Stomach (tissue), 19 donors: ENCODE data around the gene PLS1. TPM values are rescaled to one million over a fixed set of nuclear protein-coding genes. Genes with fewer than 3 reads are reported as not detected.
"Not testable (repeated sequence)": the region's sequence is repeated elsewhere in the genome, so short reads cannot be mapped to it uniquely, and the experiment has no call there.

Experiments
- DNase-seq, 2 donors: peaks; one replicate each; pipeline versions ENCODE4 v3.0.0 to v3.0.0-alpha.2; 2013 to 2019
- H3K27ac ChIP-seq, 5 donors: fragments of 200-600 bp in 4 of 5; sonication (generic) in 4 of 5; one replicate each; pipeline ENCODE4 v1.5.1; 2013 to 2019; ENCODE audit warnings: mild to moderate bottlenecking in 1 of 5, moderate library complexity in 1 of 5
- H3K27me3 ChIP-seq, 3 donors: fragments of 200-600 bp; sonication (generic); one replicate each; pipeline ENCODE4 v1.5.1; 2017 to 2019; ENCODE audit warnings: mixed run types in 1 of 3
- H3K36me3 ChIP-seq, 4 donors: fragments of 200-600 bp; sonication (generic); 1 replicate in 3 of 4; 2 replicates in 1 of 4; pipeline ENCODE4 v1.5.1; 2016 to 2019
- H3K4me1 ChIP-seq, 4 donors: fragments of 200-600 bp; sonication (generic); one replicate each; pipeline ENCODE4 v1.5.1; 2016 to 2019
- H3K4me3 ChIP-seq, 4 donors: fragments of 200-600 bp; sonication (generic) in 3 of 4; one replicate each; pipeline ENCODE4 v1.5.1; 2016 to 2019; ENCODE audit warnings: mild to moderate bottlenecking in 1 of 4
- H3K9me3 ChIP-seq, 4 donors: fragments of 200-600 bp; sonication (generic); one replicate each; pipeline ENCODE4 v1.5.1; 2016 to 2019
- EP300 ChIP-seq: sonication (generic); formaldehyde crosslinking; IDR thresholded peaks from one replicate; pipeline ENCODE4 v1.6.1; 2017; ENCODE audit warnings: antibody characterized with exemption
- POLR2A ChIP-seq, 4 donors: fragments of 450-650 bp; IDR thresholded peaks; one replicate each; pipeline ENCODE4 v1.6.1; 2016; ENCODE audit warnings: antibody characterized with exemption in 4 of 4, control low read depth in 2 of 4, mild to moderate bottlenecking in 1 of 4, moderate library complexity in 1 of 4
- POLR2AphosphoS5 ChIP-seq, 3 donors: sonication (generic); formaldehyde crosslinking; IDR thresholded peaks; one replicate each; pipeline ENCODE4 v1.6.1; 2016; ENCODE audit warnings: antibody characterized with exemption in 3 of 3
- WGBS, 5 donors: extraction: QIAGEN DNeasy Blood & Tissue Kit in 3 of 5; methylation state at CpG; one replicate each; pipeline versions ENCODE4 v1.1.5 to v1.1.7; 2013 to 2018; 5-methylcytosine and 5-hydroxymethylcytosine counted together
- intact Hi-C: fragments of 100-400 bp; cut with DNase I; formaldehyde crosslinking; loops from one replicate; pipeline ENCODE4 v1.15.1; 2023; ENCODE audit warnings: low total_unique reads
- long read RNA-seq, 10 donors: transcript quantifications; one replicate each; lab custom pipeline, GENCODE V29; 2026
- polyA plus RNA-seq, 3 donors: library from polyadenylated mRNA; stranded (reverse); fragments of 200-250 nt; gene quantifications; one replicate each; pipeline ENCODE4 v1.2.3, GENCODE V29; 2013
- total RNA-seq, 5 donors: library from RNA; depleted of rRNA; stranded (reverse); fragments of >200 nt; gene quantifications; one replicate each; pipeline versions ENCODE4 v1.1.0 to v1.2.3, GENCODE V29; 2014 to 2016
- TF ChIP-seq, protein P1 (sequence below), 7 experiments: fragments of 450-650 bp in 4 of 7; fragments of 200-600 bp in 3 of 7; sonication (generic) in 3 of 7; IDR thresholded peaks; one replicate each; pipeline ENCODE4 v1.5.1; 2016 to 2019; ENCODE audit warnings: antibody characterized with exemption in 7 of 7, control low read depth in 2 of 7, mild to moderate bottlenecking in 1 of 7
- donor health status: healthy with polysubstance abuse.
- donor health status: Bipolar disorder and iron deficiency.
- donor health status: healthy.

PLS1 gene, protein sequence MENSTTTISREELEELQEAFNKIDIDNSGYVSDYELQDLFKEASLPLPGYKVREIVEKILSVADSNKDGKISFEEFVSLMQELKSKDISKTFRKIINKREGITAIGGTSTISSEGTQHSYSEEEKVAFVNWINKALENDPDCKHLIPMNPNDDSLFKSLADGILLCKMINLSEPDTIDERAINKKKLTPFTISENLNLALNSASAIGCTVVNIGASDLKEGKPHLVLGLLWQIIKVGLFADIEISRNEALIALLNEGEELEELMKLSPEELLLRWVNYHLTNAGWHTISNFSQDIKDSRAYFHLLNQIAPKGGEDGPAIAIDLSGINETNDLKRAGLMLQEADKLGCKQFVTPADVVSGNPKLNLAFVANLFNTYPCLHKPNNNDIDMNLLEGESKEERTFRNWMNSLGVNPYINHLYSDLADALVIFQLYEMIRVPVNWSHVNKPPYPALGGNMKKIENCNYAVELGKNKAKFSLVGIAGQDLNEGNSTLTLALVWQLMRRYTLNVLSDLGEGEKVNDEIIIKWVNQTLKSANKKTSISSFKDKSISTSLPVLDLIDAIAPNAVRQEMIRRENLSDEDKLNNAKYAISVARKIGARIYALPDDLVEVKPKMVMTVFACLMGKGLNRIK
- 10 to 100 TPM; 12.5 to 79.1 (median 27.1) TPM for total RNA-seq
- polyA plus RNA-seq, result 10 to 100 TPM in 2 of 3 donors, 1 to 10 TPM in 1; 5.2 to 26.1 (median 10.1) TPM
- long read RNA-seq, donor 1, partial matches to known transcripts, result 10 of 12 reads
- long read RNA-seq, donor 1, other reads (novel, unspliced or antisense), result 0 of 12 reads
- long read RNA-seq, donor 2, transcript PLS1-202 (16 exons, 3,706 nt), result major isoform, 8 of 20 reads
- long read RNA-seq, donor 2, partial matches to known transcripts, result 12 of 20 reads
- long read RNA-seq, donor 2, other reads (novel, unspliced or antisense), result 0 of 20 reads
- long read RNA-seq, donor 3, partial matches to known transcripts, result 0 of 3 reads
- long read RNA-seq, donor 3, other reads (novel, unspliced or antisense), result 0 of 3 reads
- long read RNA-seq, donor 4, result 0 reads
- long read RNA-seq, donor 5, transcript PLS1-202 (16 exons, 3,706 nt), result major isoform, 6 of 6 reads
- long read RNA-seq, donor 5, partial matches to known transcripts, result 0 of 6 reads
- long read RNA-seq, donor 5, other reads (novel, unspliced or antisense), result 0 of 6 reads
- long read RNA-seq, donor 6, result 0 reads
- long read RNA-seq, donor 7, transcript PLS1-202 (16 exons, 3,706 nt), result major isoform, 6 of 11 reads
- long read RNA-seq, donor 7, partial matches to known transcripts, result 5 of 11 reads
- long read RNA-seq, donor 7, other reads (novel, unspliced or antisense), result 0 of 11 reads
- long read RNA-seq, donor 8, transcript PLS1-202 (16 exons, 3,706 nt), result major isoform, 6 of 6 reads
- long read RNA-seq, donor 8, partial matches to known transcripts, result 0 of 6 reads
- long read RNA-seq, donor 8, other reads (novel, unspliced or antisense), result 0 of 6 reads
- long read RNA-seq, donor 9, partial matches to known transcripts, result 0 of 3 reads
- long read RNA-seq, donor 9, other reads (novel, unspliced or antisense), result 0 of 3 reads
- long read RNA-seq, donor 10, partial matches to known transcripts, result 0 of 2 reads
- long read RNA-seq, donor 10, other reads (novel, unspliced or antisense), result 0 of 2 reads

DNA sequence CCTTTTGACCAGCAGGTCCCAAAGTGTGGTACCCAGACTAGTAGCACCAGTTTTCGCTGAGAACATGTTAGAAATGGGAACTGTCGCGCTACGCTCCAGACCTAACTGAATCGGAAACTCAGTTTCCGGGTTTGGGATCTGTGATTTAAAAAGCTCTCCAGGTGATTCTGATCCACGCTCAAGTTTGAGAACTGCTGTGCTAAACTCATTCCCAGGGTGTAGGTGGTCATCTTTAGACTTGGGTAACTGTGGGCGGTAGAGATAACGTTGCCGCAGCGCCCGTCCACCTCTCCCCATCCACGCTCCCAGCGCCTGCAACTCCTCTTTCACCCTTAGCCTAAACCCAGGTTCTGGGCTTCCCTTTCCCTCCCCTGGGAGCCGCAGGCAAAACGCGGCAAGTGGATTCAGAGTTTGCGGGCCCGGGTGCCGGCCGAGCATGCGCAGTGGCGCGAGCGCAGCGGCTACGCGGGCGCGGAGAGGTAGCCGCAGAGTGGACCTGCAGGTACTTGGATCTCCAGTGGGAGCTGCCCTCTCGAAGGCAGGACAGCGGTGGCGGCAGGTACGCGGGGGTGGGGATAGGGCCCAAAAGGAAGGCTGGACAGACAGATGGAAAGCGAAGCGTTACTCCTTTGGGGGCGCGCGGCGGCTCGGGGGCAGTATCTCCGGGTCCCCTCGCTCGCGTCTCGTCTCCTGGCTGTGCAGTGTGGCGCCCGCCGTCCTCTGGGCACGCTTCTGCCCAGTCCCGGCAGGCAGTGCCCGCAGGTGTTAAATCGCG, at the start of gene PLS1:
Gene PLS1, plus strand, starts transcription at position 443 of the 775 bp plus-strand sequence. CDS start 67,845 bp downstream, outside the sequence.
- intact Hi-C loops, result no loop called here
- H3K27me3 ChIP-seq, result no peaks in the 10 kb centered on the region
- DNase-seq, result peak; percentile 93 to 96
- H3K36me3 ChIP-seq, result no peaks in the 10 kb centered on the region
- no peaks in the 10 kb centered on the region for H3K9me3 ChIP-seq
- peak within 1 kb of the TSS; percentile 81 to 96 (median 86) for H3K27ac ChIP-seq
- peaks cover 0 to 39% (median 22%) of the 10 kb centered on the region in 4 donors for H3K4me1 ChIP-seq
- WGBS, 5 donors, result 0 to 1% (median 0%) methylated on average over 37 to 56 of the region's 56 CpGs
- TF ChIP-seq POLR2A (IDR thresholded peaks at IDR 0.05) (peak in 2 of 4 donors; percentile 42 to 64), POLR2AphosphoS5 (IDR thresholded peaks at IDR 0.05) (peak; percentile 79 to 92 (median 89)), EP300 (no peak)
- TF ChIP-seq, protein P1, sequence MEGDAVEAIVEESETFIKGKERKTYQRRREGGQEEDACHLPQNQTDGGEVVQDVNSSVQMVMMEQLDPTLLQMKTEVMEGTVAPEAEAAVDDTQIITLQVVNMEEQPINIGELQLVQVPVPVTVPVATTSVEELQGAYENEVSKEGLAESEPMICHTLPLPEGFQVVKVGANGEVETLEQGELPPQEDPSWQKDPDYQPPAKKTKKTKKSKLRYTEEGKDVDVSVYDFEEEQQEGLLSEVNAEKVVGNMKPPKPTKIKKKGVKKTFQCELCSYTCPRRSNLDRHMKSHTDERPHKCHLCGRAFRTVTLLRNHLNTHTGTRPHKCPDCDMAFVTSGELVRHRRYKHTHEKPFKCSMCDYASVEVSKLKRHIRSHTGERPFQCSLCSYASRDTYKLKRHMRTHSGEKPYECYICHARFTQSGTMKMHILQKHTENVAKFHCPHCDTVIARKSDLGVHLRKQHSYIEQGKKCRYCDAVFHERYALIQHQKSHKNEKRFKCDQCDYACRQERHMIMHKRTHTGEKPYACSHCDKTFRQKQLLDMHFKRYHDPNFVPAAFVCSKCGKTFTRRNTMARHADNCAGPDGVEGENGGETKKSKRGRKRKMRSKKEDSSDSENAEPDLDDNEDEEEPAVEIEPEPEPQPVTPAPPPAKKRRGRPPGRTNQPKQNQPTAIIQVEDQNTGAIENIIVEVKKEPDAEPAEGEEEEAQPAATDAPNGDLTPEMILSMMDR (IDR thresholded peaks at IDR 0.05), result peak in 1 of 7 experiments; percentile 11
- peak within 1 kb of the TSS; percentile 61 to 80 (median 70) for H3K4me3 ChIP-seq

DNA sequence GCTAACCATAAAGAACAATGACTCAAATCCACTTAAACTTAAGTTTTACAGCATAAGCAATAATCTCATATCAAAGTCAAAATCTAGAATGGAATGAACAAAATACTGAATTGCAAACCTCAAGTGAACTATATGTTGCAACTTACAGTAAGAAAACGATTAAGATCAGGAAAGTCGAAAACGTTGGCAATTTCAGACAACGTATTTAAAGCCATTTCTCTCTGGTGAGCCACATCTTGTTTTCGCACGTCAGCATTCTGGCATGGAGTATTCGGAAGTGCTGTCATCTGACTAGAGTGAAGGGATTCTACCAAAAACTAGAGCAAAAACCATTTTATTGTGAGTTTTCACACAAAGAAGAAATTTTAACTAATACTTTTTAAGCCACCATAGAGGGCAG, 46.2 kb upstream of the PLS1 start:
- WGBS, 5 donors, result 94 to 97% (median 97%) methylated on average over 7 of the region's 7 CpGs
- Histone ChIP-seq H3K4me3 (no peak overlapping the region), H3K9me3 (no peaks in the 10 kb centered on the region), H3K36me3 (peaks cover 11 to 98% (median 97%) of the 10 kb centered on the region in 4 donors), H3K27ac (no peak overlapping the region), H3K27me3 (no peaks in the 10 kb centered on the region), H3K4me1 (no peaks in the 10 kb centered on the region)
- intact Hi-C loops, result no loop called here
- no peak for DNase-seq
- TF ChIP-seq POLR2A (IDR thresholded peaks at IDR 0.05), result no peak
- TF ChIP-seq, protein P1 (IDR thresholded peaks at IDR 0.05), result no peak
- no peak for TF ChIP-seq POLR2AphosphoS5 (IDR thresholded peaks at IDR 0.05)
- TF ChIP-seq EP300, result no peak

- H3K4me3 ChIP-seq, intact Hi-C loops: not testable (repeated sequence)
- peaks cover 12 to 98% (median 98%) of the 10 kb centered on the region in 4 donors for H3K36me3 ChIP-seq
Measured at GRCh38 chr3:142552579-142552978, 43.6 kb upstream of the PLS1 start.

GRCh38 chr3:142553741-142554140, 42.5 kb upstream of the PLS1 start:
- Histone ChIP-seq H3K36me3 (peaks cover 12 to 100% (median 99%) of the 10 kb centered on the region in 4 donors), H3K27ac (no peak overlapping the region), H3K4me3 (no peak overlapping the region), H3K27me3 (no peaks in the 10 kb centered on the region), H3K9me3 (no peaks in the 10 kb centered on the region), H3K4me1 (no peaks in the 10 kb centered on the region)
- WGBS, 5 donors, result 94 to 100% (median 98%) methylated on average over 1 of the region's 1 CpG
- DNase-seq, result no peak
- TF ChIP-seq EP300 (no peak), POLR2A (IDR thresholded peaks at IDR 0.05) (no peak), POLR2AphosphoS5 (IDR thresholded peaks at IDR 0.05) (no peak)
- TF ChIP-seq, protein P1 (IDR thresholded peaks at IDR 0.05), result no peak
- intact Hi-C loops, result no loop called here

More at GRCh38 chr3:142552579-142552978, 43.6 kb upstream of the PLS1 start:
- 96 to 100% (median 100%) methylated on average over 1 of the region's 1 CpG for WGBS, 5 donors
- not testable (repeated sequence) for H3K4me1 ChIP-seq, H3K27me3 ChIP-seq, H3K27ac ChIP-seq, H3K9me3 ChIP-seq, DNase-seq
